Upper lobe of left lung (tissue), 4 donors: Measurements from ENCODE around the gene SEC23IP.

ENCODE experiments used
- EP300 ChIP-seq, 4 donors: sonication (generic); formaldehyde crosslinking; IDR thresholded peaks; one replicate each; pipeline ENCODE4 v1.5.1; 2017; ENCODE audit warnings: antibody characterized with exemption in 4 of 4, control low read depth in 2 of 4
- POLR2A ChIP-seq, 4 donors: fragments of 450-650 bp; IDR thresholded peaks; one replicate each; pipeline ENCODE4 v1.5.1; 2016 to 2017; ENCODE audit warnings: antibody characterized with exemption in 4 of 4, mild to moderate bottlenecking in 2 of 4
- POLR2AphosphoS5 ChIP-seq, 2 donors: sonication (generic); formaldehyde crosslinking; IDR thresholded peaks; one replicate each; pipeline ENCODE4 v1.5.1; 2017; ENCODE audit warnings: antibody characterized with exemption in 2 of 2
- TF ChIP-seq, protein P1 (sequence below), 6 experiments: fragments of 450-650 bp in 4 of 6; fragments of 200-600 bp in 2 of 6; sonication (generic) in 2 of 6; IDR thresholded peaks; one replicate each; pipeline ENCODE4 v1.5.1; 2016 to 2019; ENCODE audit warnings: antibody characterized with exemption in 6 of 6

DNA sequence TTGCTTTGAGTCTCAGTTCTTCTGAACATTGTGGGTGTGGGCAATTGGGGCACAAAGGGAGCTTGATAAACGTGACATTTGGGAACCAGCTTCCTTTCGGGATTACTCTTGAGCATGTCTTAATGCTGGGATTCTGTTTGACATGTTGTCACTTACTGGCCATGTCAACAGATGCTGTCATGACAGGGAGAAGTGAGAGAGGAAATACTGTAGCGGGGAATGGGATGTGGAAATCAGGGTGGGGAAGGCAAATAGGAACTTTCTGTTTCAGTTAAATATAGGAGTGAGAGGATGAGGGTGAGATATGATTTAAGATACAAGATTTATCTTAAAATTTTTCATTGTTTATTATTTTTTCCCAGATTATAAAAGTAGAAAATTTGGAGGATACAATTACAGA lies 83.9 kb downstream of the SEC23IP start:
- TF ChIP-seq, protein P1, sequence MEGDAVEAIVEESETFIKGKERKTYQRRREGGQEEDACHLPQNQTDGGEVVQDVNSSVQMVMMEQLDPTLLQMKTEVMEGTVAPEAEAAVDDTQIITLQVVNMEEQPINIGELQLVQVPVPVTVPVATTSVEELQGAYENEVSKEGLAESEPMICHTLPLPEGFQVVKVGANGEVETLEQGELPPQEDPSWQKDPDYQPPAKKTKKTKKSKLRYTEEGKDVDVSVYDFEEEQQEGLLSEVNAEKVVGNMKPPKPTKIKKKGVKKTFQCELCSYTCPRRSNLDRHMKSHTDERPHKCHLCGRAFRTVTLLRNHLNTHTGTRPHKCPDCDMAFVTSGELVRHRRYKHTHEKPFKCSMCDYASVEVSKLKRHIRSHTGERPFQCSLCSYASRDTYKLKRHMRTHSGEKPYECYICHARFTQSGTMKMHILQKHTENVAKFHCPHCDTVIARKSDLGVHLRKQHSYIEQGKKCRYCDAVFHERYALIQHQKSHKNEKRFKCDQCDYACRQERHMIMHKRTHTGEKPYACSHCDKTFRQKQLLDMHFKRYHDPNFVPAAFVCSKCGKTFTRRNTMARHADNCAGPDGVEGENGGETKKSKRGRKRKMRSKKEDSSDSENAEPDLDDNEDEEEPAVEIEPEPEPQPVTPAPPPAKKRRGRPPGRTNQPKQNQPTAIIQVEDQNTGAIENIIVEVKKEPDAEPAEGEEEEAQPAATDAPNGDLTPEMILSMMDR (IDR thresholded peaks at IDR 0.05), result no peak
- no peak for TF ChIP-seq POLR2AphosphoS5 (IDR thresholded peaks at IDR 0.05)
- no peak for TF ChIP-seq EP300 (IDR thresholded peaks at IDR 0.05)
- no peak for TF ChIP-seq POLR2A (IDR thresholded peaks at IDR 0.05)
